SJSA1 (cell line): ENCODE results near the gene ARSI. TPM values are rescaled to one million over a fixed set of nuclear protein-coding genes. Genes with fewer than 3 reads are reported as not detected.

Experiments
- DNase-seq, 2 experiments: peaks; one replicate each; pipeline ENCODE4 v3.0.0-alpha.2; 2015 to 2020; ENCODE audit warnings: low spot score in 2 of 2, low read depth in 1 of 2
- H3K27ac ChIP-seq: fragments of 250-450 bp; sonication (Bioruptor Pico); 2 replicates; pipeline ENCODE4 v1.5.1; 2020; ENCODE audit warnings: mild to moderate bottlenecking, moderate library complexity
- H3K27me3 ChIP-seq: fragments of 250-450 bp; sonication (Bioruptor Pico); replicated peaks from 2 replicates; pipeline ENCODE4 v1.5.1; 2020; ENCODE audit warnings: mild to moderate bottlenecking, moderate library complexity
- H3K36me3 ChIP-seq: fragments of 250-450 bp; sonication (Bioruptor Pico); 2 replicates; pipeline ENCODE4 v1.5.1; 2020; ENCODE audit warnings: mild to moderate bottlenecking
- H3K4me1 ChIP-seq: fragments of 250-450 bp; sonication (Bioruptor Pico); replicated peaks from 2 replicates; pipeline ENCODE4 v1.6.1; 2021; ENCODE audit warnings: mild to moderate bottlenecking
- H3K4me3 ChIP-seq: fragments of 250-450 bp; sonication (Bioruptor Pico); 2 replicates; pipeline ENCODE4 v1.5.1; 2020; ENCODE audit warnings: mild to moderate bottlenecking
- H3K9me3 ChIP-seq: fragments of 250-450 bp; sonication (Bioruptor Pico); replicated peaks from 2 replicates; pipeline ENCODE4 v1.5.1; 2020; ENCODE audit warnings: mild to moderate bottlenecking
- total RNA-seq: library from RNA; depleted of rRNA; stranded (reverse); fragments of >200 nt; shearing (Covaris generic); gene quantifications from 2 replicates; pipeline ENCODE4 v1.2.3, GENCODE V29; 2014

ARSI gene
- total RNA-seq, 1 experiment from 2014 or later: 0.21 TPM

- no peaks in the 10 kb centered on the region for H3K36me3 ChIP-seq
- H3K4me3 ChIP-seq: no peak overlapping the region
- H3K4me1 ChIP-seq: peaks cover 7% of the 10 kb centered on the region; the same call in 1 of the 2 replicates
- DNase-seq: no peak
- no peaks in the 10 kb centered on the region for H3K9me3 ChIP-seq
- no peak overlapping the region for H3K27ac ChIP-seq
- no peaks in the 10 kb centered on the region for H3K27me3 ChIP-seq
Measured at GRCh38 chr5:150309101-150309885, 6.6 kb upstream of the ARSI start.

DNA sequence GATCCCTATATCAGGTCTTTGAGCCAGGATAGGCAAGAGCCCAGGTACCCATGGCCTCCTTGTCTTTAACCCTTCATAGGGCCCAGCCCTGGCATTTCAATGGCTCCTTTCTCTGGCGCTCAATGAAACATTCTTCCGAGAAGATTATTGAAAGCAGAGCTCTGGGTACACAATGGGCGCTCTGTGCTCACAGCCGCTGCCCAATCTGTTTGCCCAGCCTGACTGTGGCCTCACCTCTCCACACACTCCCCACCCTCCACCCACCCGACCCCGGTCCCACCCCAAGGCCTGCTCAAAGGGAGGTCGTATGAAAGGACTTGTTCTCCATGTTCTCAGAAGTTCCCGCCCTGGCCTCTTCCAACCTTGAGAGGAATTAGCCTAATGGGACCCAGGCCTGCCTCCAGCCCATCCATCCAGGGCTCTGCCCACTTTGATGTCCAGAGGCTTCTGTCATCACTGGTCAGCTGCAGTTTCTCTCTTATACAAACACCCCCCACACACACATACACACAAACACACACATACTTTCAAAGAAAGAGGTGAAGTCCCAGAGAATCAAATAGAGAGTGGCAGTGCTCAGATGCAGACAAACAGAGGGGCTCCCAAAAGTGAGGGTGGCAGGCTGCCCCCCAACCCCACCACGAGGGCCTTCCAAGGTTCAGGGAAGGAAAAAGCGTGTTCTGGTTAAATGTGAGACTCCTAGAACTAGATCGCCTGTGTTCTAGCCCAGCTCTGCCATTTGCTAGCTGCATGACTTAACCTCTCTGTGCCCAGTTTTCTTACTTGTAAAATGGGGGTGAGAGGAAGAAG lies 5.1 kb upstream of the ARSI start:
- DNase-seq: no peak
- H3K27ac ChIP-seq: no peak overlapping the region
- no peaks in the 10 kb centered on the region for H3K27me3 ChIP-seq
- H3K4me1 ChIP-seq: peaks cover 9% of the 10 kb centered on the region
- no peaks in the 10 kb centered on the region for H3K9me3 ChIP-seq
- H3K36me3 ChIP-seq: no peaks in the 10 kb centered on the region
- H3K4me3 ChIP-seq: no peak overlapping the region

DNA sequence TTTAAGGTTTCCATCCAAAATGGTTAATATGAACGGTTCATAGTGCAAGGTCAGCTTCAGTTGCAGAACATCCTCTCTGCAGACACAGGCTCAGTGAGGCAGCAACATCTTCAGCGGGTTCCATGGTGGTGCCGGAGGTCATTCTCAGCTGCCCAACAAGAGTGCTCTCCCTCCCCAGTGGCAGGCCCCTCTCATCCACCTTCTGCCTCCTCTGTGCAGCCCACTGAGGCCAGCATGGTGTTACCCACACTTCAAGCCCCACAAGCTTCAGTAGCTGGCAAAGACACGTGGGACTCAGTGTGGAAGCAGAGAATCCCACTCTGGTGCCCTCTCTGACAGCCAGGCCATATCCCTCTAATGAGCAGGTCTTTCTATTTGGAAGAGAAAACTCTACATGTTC lies 4.1 kb upstream of the ARSI start:
- Histone ChIP-seq H3K4me3 (no peak overlapping the region), H3K27ac (no peak overlapping the region), H3K9me3 (no peaks in the 10 kb centered on the region), H3K27me3 (no peaks in the 10 kb centered on the region), H3K4me1 (peaks cover 12% of the 10 kb centered on the region), H3K36me3 (no peaks in the 10 kb centered on the region)
- no peak for DNase-seq

- Histone ChIP-seq H3K4me3 (no peak overlapping the region), H3K9me3 (no peaks in the 10 kb centered on the region), H3K27me3 (no peaks in the 10 kb centered on the region), H3K27ac (no peak overlapping the region), H3K36me3 (no peaks in the 10 kb centered on the region), H3K4me1 (peaks cover 12% of the 10 kb centered on the region)
- no peak for DNase-seq
Measured at GRCh38 chr5:150305557-150305956, 2.9 kb upstream of the ARSI start.

GRCh38 chr5:150305095-150305494 lies 2.4 kb upstream of the ARSI start:
- no peaks in the 10 kb centered on the region for H3K27me3 ChIP-seq
- no peak overlapping the region for H3K4me3 ChIP-seq
- DNase-seq: no peak
- no peaks in the 10 kb centered on the region for H3K9me3 ChIP-seq
- H3K4me1 ChIP-seq: peaks cover 15% of the 10 kb centered on the region
- no peaks in the 10 kb centered on the region for H3K36me3 ChIP-seq
- H3K27ac ChIP-seq: no peak overlapping the region

GRCh38 chr5:150304481-150305081 lies 1.9 kb upstream of the ARSI start:
- Histone ChIP-seq H3K27ac (no peak overlapping the region), H3K27me3 (no peaks in the 10 kb centered on the region), H3K9me3 (no peaks in the 10 kb centered on the region), H3K4me1 (peaks cover 20% of the 10 kb centered on the region), H3K4me3 (no peak overlapping the region), H3K36me3 (no peaks in the 10 kb centered on the region)
- DNase-seq: no peak

- Histone ChIP-seq H3K4me1 (peaks cover 28% of the 10 kb centered on the region), H3K36me3 (no peaks in the 10 kb centered on the region), H3K27me3 (no peaks in the 10 kb centered on the region), H3K9me3 (no peaks in the 10 kb centered on the region), H3K27ac (no peak overlapping the region), H3K4me3 (no peak overlapping the region)
- DNase-seq: no peak
Measured at GRCh38 chr5:150303660-150304386, 1.1 kb upstream of the ARSI start.

GRCh38 chr5:150303070-150303615 lies 438 bp upstream of the ARSI start:
- no peaks in the 10 kb centered on the region for H3K36me3 ChIP-seq
- H3K27me3 ChIP-seq: no peaks in the 10 kb centered on the region
- H3K4me1 ChIP-seq: peaks cover 28% of the 10 kb centered on the region
- DNase-seq: no peak
- H3K9me3 ChIP-seq: no peaks in the 10 kb centered on the region
- no peak overlapping the region for H3K27ac ChIP-seq
- H3K4me3 ChIP-seq: no peak overlapping the region

GRCh38 chr5:150301901-150302300 lies 804 bp downstream of the ARSI start:
- Histone ChIP-seq H3K9me3 (no peaks in the 10 kb centered on the region), H3K27me3 (no peaks in the 10 kb centered on the region), H3K4me3 (no peak overlapping the region), H3K4me1 (peaks cover 28% of the 10 kb centered on the region), H3K36me3 (no peaks in the 10 kb centered on the region), H3K27ac (no peak overlapping the region)
- no peak for DNase-seq

DNA sequence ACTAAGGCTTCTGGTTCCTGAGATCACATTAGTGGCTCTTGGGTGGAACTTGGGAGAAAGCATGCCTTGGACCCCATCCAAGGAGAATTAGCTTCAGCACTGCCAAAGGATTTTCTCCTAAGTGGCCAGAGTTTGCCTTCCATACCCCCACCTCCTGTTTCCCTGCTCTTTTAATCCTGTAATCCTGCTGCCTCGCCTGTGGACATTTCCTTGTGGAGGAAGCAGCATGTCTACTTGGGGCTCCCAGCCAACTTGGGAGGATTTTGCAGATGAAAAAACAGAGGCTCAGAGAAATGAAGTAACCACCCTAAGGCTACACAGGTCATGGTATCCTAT lies 1.6 kb downstream of the ARSI start:
- Histone ChIP-seq H3K36me3 (no peaks in the 10 kb centered on the region), H3K9me3 (no peaks in the 10 kb centered on the region), H3K27me3 (no peaks in the 10 kb centered on the region), H3K4me3 (no peak overlapping the region), H3K27ac (no peak overlapping the region), H3K4me1 (peaks cover 28% of the 10 kb centered on the region)
- no peak for DNase-seq

DNA sequence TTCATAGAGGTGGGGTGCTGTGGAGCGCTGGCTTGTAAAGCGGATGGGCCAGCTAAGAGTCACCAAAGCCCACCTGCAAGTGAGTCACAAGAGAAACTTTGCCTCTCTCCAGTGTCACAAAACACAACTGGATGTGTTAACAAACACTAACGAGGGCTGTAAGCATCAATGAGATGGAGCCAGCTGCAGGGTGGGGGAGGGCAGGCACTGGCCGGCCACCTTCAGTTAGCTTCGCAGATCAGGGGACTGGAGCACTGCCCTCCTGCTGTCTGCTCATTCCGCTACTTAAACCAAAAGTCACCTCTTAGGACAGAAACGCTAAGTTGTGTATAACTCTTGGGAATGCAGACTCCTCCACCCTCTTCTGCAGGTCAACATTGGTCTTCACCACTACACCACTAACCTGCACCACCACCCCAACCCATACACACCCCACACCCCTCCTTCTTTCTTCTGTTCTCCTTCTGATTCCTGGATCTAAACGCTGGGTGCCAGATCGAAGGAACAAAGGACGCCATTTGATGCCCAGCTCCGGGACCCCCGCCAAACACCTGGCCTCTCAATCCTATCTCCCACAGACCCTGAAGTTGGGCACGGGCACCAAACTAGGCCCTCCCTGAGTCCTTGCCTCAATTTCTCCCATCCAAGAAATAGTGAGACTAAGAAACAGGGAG lies 2.1 kb downstream of the ARSI start:
- Histone ChIP-seq H3K36me3 (no peaks in the 10 kb centered on the region), H3K27me3 (no peaks in the 10 kb centered on the region), H3K4me1 (peaks cover 28% of the 10 kb centered on the region), H3K9me3 (no peaks in the 10 kb centered on the region), H3K27ac (no peak overlapping the region), H3K4me3 (no peak overlapping the region)
- no peak for DNase-seq

GRCh38 chr5:150299571-150300327 lies 3.0 kb downstream of the ARSI start:
- Histone ChIP-seq H3K9me3 (no peaks in the 10 kb centered on the region), H3K4me1 (peaks cover 35% of the 10 kb centered on the region), H3K36me3 (no peaks in the 10 kb centered on the region), H3K27me3 (no peaks in the 10 kb centered on the region), H3K4me3 (no peak overlapping the region), H3K27ac (peak overlapping the region; percentile 34)
- DNase-seq: no peak
